ENCODE results near the gene ACTL8. TPM values are rescaled to one million over a fixed set of nuclear protein-coding genes. Genes with fewer than 3 reads are reported as not detected.

Gene ACTL8
- total RNA-seq, 1 donor from 2014 or later: not detected

GRCh38 chr1:17729909-17730308, 25.2 kb upstream of the ACTL8 start:
- H3K36me3 Mint-ChIP-seq: no peaks in the 10 kb centered on the region

GRCh38 chr1:17731460-17731859, 23.7 kb upstream of the ACTL8 start:
- DNase-seq (ENCODE audit: low spot score in 2 of 2, unreplicated experiment in 2 of 2): no peak
- no peaks in the 10 kb centered on the region for H3K27me3 Mint-ChIP-seq (ENCODE audit: low read depth)
- H3K27ac Mint-ChIP-seq: no peak overlapping the region
- no peak overlapping the region for H3K4me3 Mint-ChIP-seq
- H3K36me3 Mint-ChIP-seq: no peaks in the 10 kb centered on the region
- no peaks in the 10 kb centered on the region for H3K9me3 Mint-ChIP-seq
- no peak for TF ChIP-seq CTCF (IDR thresholded peaks at IDR 0.05; ENCODE audit: unreplicated experiment)
- H3K4me1 Mint-ChIP-seq: no peaks in the 10 kb centered on the region

More at GRCh38 chr1:17729909-17730308, 25.2 kb upstream of the ACTL8 start:
- no peak overlapping the region for H3K4me3 Mint-ChIP-seq
- DNase-seq (ENCODE audit: low spot score in 2 of 2, unreplicated experiment in 2 of 2): no peak
- H3K9me3 Mint-ChIP-seq: no peaks in the 10 kb centered on the region
- H3K27ac Mint-ChIP-seq: no peak overlapping the region
- peaks cover 4% of the 10 kb centered on the region for H3K27me3 Mint-ChIP-seq (ENCODE audit: low read depth)
- no peak for TF ChIP-seq CTCF (IDR thresholded peaks at IDR 0.05; ENCODE audit: unreplicated experiment)
- no peaks in the 10 kb centered on the region for H3K4me1 Mint-ChIP-seq

- DNase-seq (ENCODE audit: low spot score in 2 of 2, unreplicated experiment in 2 of 2): no peak
- H3K36me3 Mint-ChIP-seq: no peaks in the 10 kb centered on the region
- no peak for TF ChIP-seq CTCF (IDR thresholded peaks at IDR 0.05; ENCODE audit: unreplicated experiment)
- H3K4me1 Mint-ChIP-seq: no peaks in the 10 kb centered on the region
- H3K27ac Mint-ChIP-seq: no peak overlapping the region
- no peak overlapping the region for H3K4me3 Mint-ChIP-seq
- peaks cover under 1% of the 10 kb centered on the region for H3K27me3 Mint-ChIP-seq (ENCODE audit: low read depth)
- H3K9me3 Mint-ChIP-seq: no peaks in the 10 kb centered on the region
Observed at GRCh38 chr1:17732475-17732874, 22.7 kb upstream of the ACTL8 start.

- Mint-ChIP-seq H3K4me1 (no peaks in the 10 kb centered on the region), H3K27me3 (ENCODE audit: low read depth) (peaks cover 4% of the 10 kb centered on the region), H3K36me3 (no peaks in the 10 kb centered on the region), H3K27ac (no peak overlapping the region), H3K4me3 (no peak overlapping the region), H3K9me3 (no peaks in the 10 kb centered on the region)
- DNase-seq (ENCODE audit: low spot score in 2 of 2, unreplicated experiment in 2 of 2): no peak
- TF ChIP-seq CTCF (IDR thresholded peaks at IDR 0.05; ENCODE audit: unreplicated experiment): no peak
Observed at GRCh38 chr1:17733661-17734060, 21.5 kb upstream of the ACTL8 start.

- no peak for TF ChIP-seq CTCF (IDR thresholded peaks at IDR 0.05; ENCODE audit: unreplicated experiment)
- Mint-ChIP-seq H3K36me3 (no peaks in the 10 kb centered on the region), H3K27me3 (ENCODE audit: low read depth) (peaks cover 10% of the 10 kb centered on the region), H3K4me1 (no peaks in the 10 kb centered on the region), H3K9me3 (no peaks in the 10 kb centered on the region), H3K27ac (no peak overlapping the region), H3K4me3 (no peak overlapping the region)
- no peak for DNase-seq (ENCODE audit: low spot score in 2 of 2, unreplicated experiment in 2 of 2)
Observed at GRCh38 chr1:17734609-17735008, 20.5 kb upstream of the ACTL8 start.

GRCh38 chr1:17735348-17735747, 19.8 kb upstream of the ACTL8 start:
- Mint-ChIP-seq H3K9me3 (no peaks in the 10 kb centered on the region), H3K27ac (no peak overlapping the region), H3K27me3 (ENCODE audit: low read depth) (peaks cover 15% of the 10 kb centered on the region), H3K4me1 (no peaks in the 10 kb centered on the region), H3K4me3 (no peak overlapping the region), H3K36me3 (no peaks in the 10 kb centered on the region)
- no peak for TF ChIP-seq CTCF (IDR thresholded peaks at IDR 0.05; ENCODE audit: unreplicated experiment)
- DNase-seq (ENCODE audit: low spot score in 2 of 2, unreplicated experiment in 2 of 2): no peak

All from mesothelial cell of epicardium (in vitro differentiated cells).